Measurements from ENCODE around the gene EGLN2. TPM values are rescaled to one million over a fixed set of nuclear protein-coding genes. Genes with fewer than 3 reads are reported as not detected.
"Not testable (repeated sequence)": the region's sequence is repeated elsewhere in the genome, so short reads cannot be mapped to it uniquely, and the experiment has no call there.

EGLN2 gene
- total RNA-seq, 1 donor from 2014 or later: 83.1 TPM

DNA sequence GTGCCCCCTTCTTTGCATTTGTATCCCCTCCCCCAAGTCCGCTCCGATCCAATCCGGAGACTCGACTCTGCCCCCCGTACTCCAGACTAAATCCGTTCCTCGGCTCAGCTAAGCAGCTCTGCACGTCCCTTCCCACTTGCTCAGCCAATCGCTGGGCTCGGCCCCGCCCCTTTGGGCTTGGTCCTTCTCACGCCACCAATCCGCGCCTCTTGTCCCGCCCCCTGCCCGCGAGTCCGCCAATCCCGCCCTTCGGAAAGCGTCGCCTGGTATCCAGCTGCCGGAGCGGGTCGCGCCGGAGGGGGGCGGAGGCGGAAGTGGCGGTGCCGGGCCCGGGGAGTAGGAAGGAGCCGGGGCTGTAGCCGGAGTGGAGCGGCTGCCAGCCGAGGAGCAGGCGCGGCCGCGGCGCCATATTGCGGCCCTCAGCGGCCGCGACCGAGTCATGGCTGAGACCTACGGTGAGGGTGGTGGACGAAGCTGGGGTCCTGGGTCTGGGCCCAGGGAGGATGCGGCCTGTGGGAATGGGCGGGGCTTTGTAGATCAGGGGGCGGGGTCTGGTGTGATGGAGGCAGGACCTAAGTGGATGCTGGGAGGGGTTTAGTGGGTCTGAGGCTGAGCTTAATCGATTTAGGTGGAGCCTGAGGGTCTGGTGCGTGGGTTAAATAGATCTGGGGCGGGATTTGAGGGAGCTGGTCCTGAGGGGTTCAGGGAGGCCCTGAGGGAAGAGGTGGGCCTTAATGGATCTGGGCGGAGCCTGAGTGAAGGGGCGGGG lies 20.9 kb upstream of the EGLN2 start, which contains the start of gene RAB4B:
TSS of gene RAB4B (plus strand) at position 311 of the 769 bp plus-strand sequence. CDS start at position 440, 129 bp downstream.
- H3K9me3 Mint-ChIP-seq (ENCODE audit: low read depth): no peaks in the 10 kb centered on the region
- peaks cover 35% of the 10 kb centered on the region for H3K4me1 Mint-ChIP-seq (ENCODE audit: low read depth)
- no peaks in the 10 kb centered on the region for H3K27me3 Mint-ChIP-seq (ENCODE audit: low read depth)
- H3K4me3 Mint-ChIP-seq (ENCODE audit: unreplicated experiment): peak within 1 kb of the TSS; percentile 98
- H3K36me3 Mint-ChIP-seq (ENCODE audit: low read depth): peaks cover 2% of the 10 kb centered on the region
- peak; percentile 100 for DNase-seq (ENCODE audit: low spot score)
- H3K27ac Mint-ChIP-seq (ENCODE audit: unreplicated experiment): peak within 1 kb of the TSS; percentile 99
- no peak for TF ChIP-seq CTCF (IDR thresholded peaks at IDR 0.05)

DNA sequence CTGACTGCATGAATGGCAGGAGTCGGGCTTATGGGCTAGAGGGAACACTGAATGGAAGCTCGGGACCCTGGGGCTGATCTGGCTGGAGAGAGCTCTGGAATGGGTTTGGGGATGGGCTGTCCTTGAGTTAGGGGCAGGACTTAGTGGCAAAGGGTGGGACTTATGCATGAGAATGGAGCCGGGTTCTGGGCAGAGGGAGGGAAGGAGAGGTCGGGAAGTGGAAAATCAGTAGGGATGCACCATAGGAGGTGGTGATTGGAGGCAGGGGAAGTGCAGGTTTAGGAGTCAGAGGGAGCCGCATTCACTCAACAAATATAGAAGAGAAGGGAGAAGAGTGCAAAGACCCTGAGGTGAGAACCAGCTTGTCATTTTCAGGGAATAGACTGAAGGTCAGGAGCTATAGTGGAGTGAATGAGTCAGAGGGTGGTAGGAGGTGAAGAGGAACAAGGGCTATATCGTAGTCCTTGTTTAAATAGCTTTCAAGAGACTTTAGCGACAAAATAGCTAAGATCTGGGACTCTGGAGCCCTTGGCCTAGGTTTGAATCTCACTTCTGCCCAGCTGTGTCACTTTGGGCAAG lies 20.2 kb upstream of the EGLN2 start:
- Mint-ChIP-seq H3K9me3 (ENCODE audit: low read depth) (no peaks in the 10 kb centered on the region), H3K27ac (ENCODE audit: unreplicated experiment) (peak overlapping the region; percentile 99), H3K27me3 (ENCODE audit: low read depth) (no peaks in the 10 kb centered on the region), H3K4me3 (ENCODE audit: unreplicated experiment) (peak overlapping the region; percentile 98), H3K36me3 (ENCODE audit: low read depth) (peaks cover 4% of the 10 kb centered on the region), H3K4me1 (ENCODE audit: low read depth) (peaks cover 35% of the 10 kb centered on the region)
- no peak for DNase-seq (ENCODE audit: low spot score)
- no peak for TF ChIP-seq CTCF (IDR thresholded peaks at IDR 0.05)

GRCh38 chr19:40780582-40780981 lies 18.4 kb upstream of the EGLN2 start:
- Mint-ChIP-seq H3K4me1 (ENCODE audit: low read depth) (peaks cover 25% of the 10 kb centered on the region), H3K27ac (ENCODE audit: unreplicated experiment) (no peak overlapping the region), H3K4me3 (ENCODE audit: unreplicated experiment) (no peak overlapping the region), H3K9me3 (ENCODE audit: low read depth) (no peaks in the 10 kb centered on the region), H3K27me3 (ENCODE audit: low read depth) (no peaks in the 10 kb centered on the region), H3K36me3 (ENCODE audit: low read depth) (peaks cover 6% of the 10 kb centered on the region)
- no peak for DNase-seq (ENCODE audit: low spot score)
- TF ChIP-seq CTCF (IDR thresholded peaks at IDR 0.05): no peak

- DNase-seq (ENCODE audit: low spot score): no peak
- no peak overlapping the region for H3K27ac Mint-ChIP-seq (ENCODE audit: unreplicated experiment)
- peaks cover 22% of the 10 kb centered on the region for H3K4me1 Mint-ChIP-seq (ENCODE audit: low read depth)
- H3K36me3 Mint-ChIP-seq (ENCODE audit: low read depth): peaks cover 6% of the 10 kb centered on the region
- no peaks in the 10 kb centered on the region for H3K27me3 Mint-ChIP-seq (ENCODE audit: low read depth)
- H3K4me3 Mint-ChIP-seq (ENCODE audit: unreplicated experiment): no peak overlapping the region
- TF ChIP-seq CTCF (IDR thresholded peaks at IDR 0.05): no peak
- H3K9me3 Mint-ChIP-seq (ENCODE audit: low read depth): no peaks in the 10 kb centered on the region
These were observed 17.9 kb upstream of the EGLN2 start for GRCh38 chr19:40781140-40781539.

- no peak overlapping the region for H3K27ac Mint-ChIP-seq (ENCODE audit: unreplicated experiment)
These were observed 15.3 kb upstream of the EGLN2 start for GRCh38 chr19:40783711-40784110.

DNA sequence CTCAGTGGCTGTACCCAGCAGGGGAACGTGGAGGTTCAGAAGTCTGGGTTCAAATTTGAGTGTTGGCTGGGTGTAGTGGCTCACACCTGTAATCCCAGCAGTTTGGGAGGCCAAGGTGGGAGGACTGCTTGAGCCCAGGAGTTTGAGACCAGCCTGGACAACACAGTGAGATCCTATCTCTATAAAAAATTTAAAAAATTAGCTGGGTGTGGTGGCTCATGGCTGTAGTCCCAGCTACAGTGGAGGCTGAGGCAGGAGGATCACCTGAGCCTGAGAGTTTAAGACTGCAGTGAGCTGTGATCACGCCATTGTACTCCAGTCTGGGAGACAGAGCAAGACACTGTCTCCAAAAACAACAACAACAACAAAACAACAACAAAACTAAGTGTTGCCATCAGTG lies 14.8 kb upstream of the EGLN2 start:
- not testable (repeated sequence) for DNase-seq (ENCODE audit: low spot score); H3K27me3 Mint-ChIP-seq (ENCODE audit: low read depth); H3K9me3 Mint-ChIP-seq (ENCODE audit: low read depth); H3K27ac Mint-ChIP-seq (ENCODE audit: unreplicated experiment); H3K4me1 Mint-ChIP-seq (ENCODE audit: low read depth); H3K4me3 Mint-ChIP-seq (ENCODE audit: unreplicated experiment)
- H3K36me3 Mint-ChIP-seq (ENCODE audit: low read depth): peaks cover 11% of the 10 kb centered on the region

More at GRCh38 chr19:40783711-40784110, 15.3 kb upstream of the EGLN2 start:
- Mint-ChIP-seq H3K27me3 (ENCODE audit: low read depth) (no peaks in the 10 kb centered on the region), H3K36me3 (ENCODE audit: low read depth) (peaks cover 11% of the 10 kb centered on the region), H3K4me1 (ENCODE audit: low read depth) (peaks cover 9% of the 10 kb centered on the region), H3K9me3 (ENCODE audit: low read depth) (no peaks in the 10 kb centered on the region), H3K4me3 (ENCODE audit: unreplicated experiment) (no peak overlapping the region)
- no peak for DNase-seq (ENCODE audit: low spot score)
- TF ChIP-seq CTCF (IDR thresholded peaks at IDR 0.05): no peak

Data from chondrocyte (in vitro differentiated cells).